Gastroesophageal sphincter (tissue), 4 donors: ENCODE results near the gene NDUFB8. TPM values are rescaled to one million over a fixed set of nuclear protein-coding genes. Genes with fewer than 3 reads are reported as not detected.

ENCODE experiments used
- ATAC-seq: fragments of 150-250 bp; one replicate; pipeline ENCODE4 v1.9.1; 2016; ENCODE audit warnings: mild to moderate bottlenecking, moderate library complexity
- H3K27ac ChIP-seq, 4 donors: fragments of 200-600 bp; sonication (generic) in 3 of 4; 1 replicate in 3 of 4; 2 replicates in 1 of 4; pipeline ENCODE4 v1.5.1; 2016 to 2019
- H3K27me3 ChIP-seq: fragments of 200-600 bp; sonication (generic); one replicate; pipeline ENCODE4 v1.5.1; 2019
- H3K36me3 ChIP-seq, 2 donors: fragments of 200-600 bp; sonication (generic); one replicate each; pipeline ENCODE4 v1.5.1; 2019; ENCODE audit warnings: control low read depth in 1 of 2
- H3K4me1 ChIP-seq, 3 donors: fragments of 200-600 bp; sonication (generic); 1 replicate in 2 of 3; 2 replicates in 1 of 3; pipeline ENCODE4 v1.5.1; 2016 to 2019; ENCODE audit warnings: control low read depth in 2 of 3
- H3K4me3 ChIP-seq, 2 donors: fragments of 200-600 bp; sonication (generic); one replicate each; pipeline ENCODE4 v1.5.1; 2019; ENCODE audit warnings: mild to moderate bottlenecking in 1 of 2, moderate library complexity in 1 of 2
- H3K9me3 ChIP-seq, 3 donors: fragments of 200-600 bp; sonication (generic); one replicate each; pipeline ENCODE4 v1.5.1; 2017 to 2019; ENCODE audit warnings: control low read depth in 2 of 3
- CTCF ChIP-seq, 4 experiments: fragments of 200-600 bp in 2 of 4; fragments of 450-650 bp in 2 of 4; sonication (generic) in 1 of 4; IDR thresholded peaks; one replicate each; pipeline ENCODE4 v1.5.1; 2017 to 2019; ENCODE audit warnings: antibody characterized with exemption in 4 of 4, mild to moderate bottlenecking in 2 of 4, moderate library complexity in 2 of 4
- EP300 ChIP-seq: sonication (generic); formaldehyde crosslinking; IDR thresholded peaks from one replicate; pipeline ENCODE4 v1.6.1; 2017; ENCODE audit warnings: antibody characterized with exemption, mild to moderate bottlenecking
- POLR2A ChIP-seq, 2 donors: fragments of 450-650 bp; IDR thresholded peaks; one replicate each; pipeline ENCODE4 v1.6.1; 2017; ENCODE audit warnings: antibody characterized with exemption in 2 of 2, mild to moderate bottlenecking in 2 of 2, moderate library complexity in 1 of 2
- POLR2AphosphoS5 ChIP-seq: sonication (generic); formaldehyde crosslinking; IDR thresholded peaks from one replicate; pipeline ENCODE4 v1.6.1; 2017; ENCODE audit warnings: antibody characterized with exemption
- WGBS, 2 donors: methylation state at CpG; one replicate each; pipeline ENCODE4 v1.1.5; 2018; ENCODE audit warnings: low coverage in 1 of 2; 5-methylcytosine and 5-hydroxymethylcytosine counted together
- total RNA-seq, 4 donors: library from RNA; depleted of rRNA; stranded (reverse); fragments of >200 nt; gene quantifications; one replicate each; pipeline ENCODE4 v1.1.0, GENCODE V29; 2016

NDUFB8 gene
- total RNA-seq, 4 donors from 2014 or later = 268 to 317 (median 283) TPM

GRCh38 chr10:100537475-100537874 lies 7.8 kb upstream of the NDUFB8 start:
- Histone ChIP-seq H3K4me1 (peaks cover 0 to 40% (median 19%) of the 10 kb centered on the region in 3 donors), H3K27ac (no peak overlapping the region), H3K36me3 (peaks cover 0 to 52% of the 10 kb centered on the region in 2 donors), H3K4me3 (no peak overlapping the region), H3K27me3 (no peaks in the 10 kb centered on the region), H3K9me3 (no peaks in the 10 kb centered on the region)
- no peak for ATAC-seq
- 76 to 85% methylated on average over 2 to 3 of the region's 4 CpGs for WGBS, 2 donors
- TF ChIP-seq POLR2A (IDR thresholded peaks at IDR 0.05) (no peak), POLR2AphosphoS5 (no peak), EP300 (no peak), CTCF (IDR thresholded peaks at IDR 0.05) (no peak)

GRCh38 chr10:100535715-100536353 lies 6.2 kb upstream of the NDUFB8 start, which contains the start of gene HIF1AN:
TSS of gene HIF1AN (plus strand) at chr10:100535943. CDS start at chr10:100535959, 16 bp downstream.
- H3K27me3 ChIP-seq = no peaks in the 10 kb centered on the region
- H3K36me3 ChIP-seq = peaks cover 0 to 36% of the 10 kb centered on the region in 2 donors
- WGBS, 2 donors = 1 to 3% methylated on average over 7 to 13 of the region's 35 CpGs
- no peaks in the 10 kb centered on the region for H3K9me3 ChIP-seq
- ATAC-seq = peak; percentile 98
- TF ChIP-seq POLR2AphosphoS5 (peak; percentile 84), POLR2A (IDR thresholded peaks at IDR 0.05) (peak; percentile 65 to 79), EP300 (no peak), CTCF (IDR thresholded peaks at IDR 0.05) (peak; percentile 79 to 97 (median 86))
- peaks cover 0 to 40% (median 19%) of the 10 kb centered on the region in 3 donors for H3K4me1 ChIP-seq
- H3K4me3 ChIP-seq = peak within 1 kb of the TSS; percentile 75 to 92
- H3K27ac ChIP-seq = peak within 1 kb of the TSS; percentile 60 to 82 (median 72)

- peak overlapping the region; percentile 75 to 92 for H3K4me3 ChIP-seq
- H3K27me3 ChIP-seq = no peaks in the 10 kb centered on the region
- no peaks in the 10 kb centered on the region for H3K9me3 ChIP-seq
- peak overlapping the region; percentile 60 to 82 (median 72) for H3K27ac ChIP-seq
- 47 to 63% methylated on average over 3 to 4 of the region's 4 CpGs for WGBS, 2 donors
- H3K36me3 ChIP-seq = peaks cover 0 to 31% of the 10 kb centered on the region in 2 donors
- ATAC-seq = no peak
- H3K4me1 ChIP-seq = peaks cover 0 to 42% (median 19%) of the 10 kb centered on the region in 3 donors
- TF ChIP-seq CTCF (IDR thresholded peaks at IDR 0.05) (no peak), POLR2A (IDR thresholded peaks at IDR 0.05) (no peak), EP300 (no peak)
Measured at GRCh38 chr10:100535338-100535714, 5.7 kb upstream of the NDUFB8 start.

- Histone ChIP-seq H3K36me3 (peaks cover 0 to 25% of the 10 kb centered on the region in 2 donors), H3K27me3 (no peaks in the 10 kb centered on the region), H3K4me3 (no peak overlapping the region), H3K9me3 (no peaks in the 10 kb centered on the region), H3K4me1 (peaks cover 0 to 47% (median 22%) of the 10 kb centered on the region in 3 donors), H3K27ac (peak overlapping the region in 2 of 4 donors; percentile 72 to 73)
- WGBS, 2 donors = 51 to 71% methylated on average over 2 of the region's 2 CpGs
- ATAC-seq = no peak
- no peak for TF ChIP-seq POLR2AphosphoS5
- TF ChIP-seq CTCF (IDR thresholded peaks at IDR 0.05) = no peak
- TF ChIP-seq EP300 = no peak
- no peak for TF ChIP-seq POLR2A (IDR thresholded peaks at IDR 0.05)
Measured at GRCh38 chr10:100534726-100535125, 5.1 kb upstream of the NDUFB8 start.

GRCh38 chr10:100531761-100532160 lies 2.1 kb upstream of the NDUFB8 start:
- H3K4me1 ChIP-seq = peaks cover 4 to 45% (median 17%) of the 10 kb centered on the region in 3 donors
- no peaks in the 10 kb centered on the region for H3K27me3 ChIP-seq
- peaks cover 0 to 13% of the 10 kb centered on the region in 2 donors for H3K36me3 ChIP-seq
- no peak for ATAC-seq
- no peak overlapping the region for H3K27ac ChIP-seq
- H3K4me3 ChIP-seq = no peak overlapping the region
- no peaks in the 10 kb centered on the region for H3K9me3 ChIP-seq
- no peak for TF ChIP-seq POLR2AphosphoS5
- no peak for TF ChIP-seq EP300
- no peak for TF ChIP-seq CTCF (IDR thresholded peaks at IDR 0.05)
- TF ChIP-seq POLR2A (IDR thresholded peaks at IDR 0.05) = no peak
